GM18951 (cell line): Measurements from ENCODE around the gene TAGLN2.
A peak's percentile ranks its signal among the peaks of the same experiment; 100 is the strongest.

Source experiments
- POLR2A ChIP-seq: IDR thresholded peaks from 4 replicates; pipeline ENCODE4 v1.6.1; 2011; ENCODE audit warnings: mild to moderate bottlenecking; ENCODE audit not compliant: insufficient read length, insufficient read depth; ENCODE audit errors: extremely low read depth
- in situ Hi-C: fragments of 300-500 bp; cut with MboI; formaldehyde crosslinking; loops from one replicate; pipeline ENCODE4 v1.12.0; 2022; ENCODE audit warnings: low sequenced_read_pairs, mixed read lengths, inconsistent platforms; ENCODE audit not compliant: unreplicated experiment

TAGLN2 gene

GRCh38 chr1:159924791-159925718 lies at the start of gene TAGLN2:
Gene TAGLN2 (minus strand): TSS chr1:159925507. CDS start chr1:159920509, 4,998 bp downstream.
- TF ChIP-seq POLR2A, result peak; percentile 98

DNA sequence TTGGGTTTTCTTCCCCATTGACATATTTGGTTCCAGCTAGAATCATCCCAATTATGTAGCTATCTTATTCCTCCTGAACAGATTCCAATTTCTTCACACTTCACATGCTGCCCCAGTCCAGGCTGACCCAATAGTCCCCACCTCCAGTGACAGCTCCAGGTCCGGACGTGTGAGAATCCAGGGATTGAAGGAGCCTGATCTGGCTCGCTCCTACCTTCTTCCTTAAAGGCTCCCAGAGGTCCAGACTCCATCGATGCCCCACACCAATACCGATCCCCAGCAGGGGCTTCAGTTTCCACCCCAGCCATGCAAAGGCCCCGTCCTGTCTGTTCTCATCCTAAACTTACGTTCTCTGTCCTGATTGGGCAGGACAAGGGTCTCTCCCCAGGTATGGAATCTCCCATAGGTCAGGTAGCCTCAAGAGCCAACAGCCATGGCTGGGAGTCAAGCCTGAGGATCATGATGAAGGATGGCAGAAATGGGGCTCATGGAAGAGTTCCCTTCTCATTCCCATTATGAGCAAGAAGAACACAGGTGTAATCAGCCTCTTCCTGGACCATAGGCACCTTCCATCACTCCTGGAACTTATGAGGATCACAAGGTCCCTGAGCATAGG lies 49.2 kb upstream of the TAGLN2 start:
- in situ Hi-C loops, result no loop called here
- TF ChIP-seq POLR2A, result no peak

More at GRCh38 chr1:159924791-159925718, at the start of gene TAGLN2:
- in situ Hi-C loops, result no loop called here

- in situ Hi-C loops, result no loop called here
- TF ChIP-seq POLR2A, result no peak
These were observed 48.1 kb upstream of the TAGLN2 start for GRCh38 chr1:159973350-159973940.

- no peak for TF ChIP-seq POLR2A
These were observed 47.3 kb upstream of the TAGLN2 start for GRCh38 chr1:159972443-159973205.

GRCh38 chr1:159970932-159971342 lies 45.6 kb upstream of the TAGLN2 start:
- no peak for TF ChIP-seq POLR2A
- in situ Hi-C loops, result no loop called here

More at GRCh38 chr1:159972443-159973205, 47.3 kb upstream of the TAGLN2 start:
- in situ Hi-C loops, result no loop called here

DNA sequence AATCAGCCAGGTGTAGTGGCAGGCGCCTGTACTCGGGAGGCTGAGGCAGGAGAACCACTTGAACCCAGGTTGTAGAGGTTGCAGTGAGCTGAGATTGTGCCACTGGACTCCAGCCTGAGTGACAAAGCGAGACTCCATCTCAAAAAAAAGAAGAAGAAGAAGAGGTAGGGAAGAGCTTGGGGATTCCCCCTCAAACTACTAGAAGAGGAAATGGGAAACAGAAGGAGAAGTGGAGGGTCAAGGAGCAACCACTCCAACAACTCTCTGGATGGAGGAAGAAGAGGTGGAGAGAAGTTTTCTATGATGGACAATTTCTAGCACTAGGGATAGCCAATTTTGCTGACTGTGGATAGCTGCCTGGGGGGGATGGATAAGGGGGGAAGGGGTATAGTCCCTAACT lies 43.6 kb upstream of the TAGLN2 start:
- no peak for TF ChIP-seq POLR2A
- in situ Hi-C loops, result no loop called here

DNA sequence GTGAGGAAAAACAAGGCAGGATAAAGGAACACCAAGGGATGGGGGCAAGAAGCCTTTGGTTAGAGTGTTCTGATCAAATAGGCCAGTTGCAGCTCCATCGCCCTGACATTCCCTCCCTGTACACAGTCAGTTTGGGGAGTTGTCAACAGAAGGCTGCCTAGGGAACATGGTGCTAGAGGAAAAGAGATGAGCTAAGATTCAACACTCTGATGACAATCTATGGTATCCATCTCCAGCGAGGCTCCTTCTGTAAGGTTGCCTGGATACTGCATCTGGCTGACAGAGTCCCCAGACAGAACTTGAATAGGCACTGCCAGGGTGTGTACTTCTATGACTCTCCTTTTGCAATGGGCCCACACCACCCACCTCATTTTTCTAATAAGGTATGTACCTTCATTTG lies 40.0 kb upstream of the TAGLN2 start:
- in situ Hi-C loops, result no loop called here
- TF ChIP-seq POLR2A, result no peak

- in situ Hi-C loops, result no loop called here
- no peak for TF ChIP-seq POLR2A
These were observed 38.8 kb upstream of the TAGLN2 start for GRCh38 chr1:159964144-159964543.

GRCh38 chr1:159962176-159962575 lies 36.9 kb upstream of the TAGLN2 start:
- in situ Hi-C loops, result no loop called here
- TF ChIP-seq POLR2A, result no peak

- TF ChIP-seq POLR2A, result no peak
- in situ Hi-C loops, result no loop called here
These were observed 36.3 kb upstream of the TAGLN2 start for GRCh38 chr1:159961636-159962035.

DNA sequence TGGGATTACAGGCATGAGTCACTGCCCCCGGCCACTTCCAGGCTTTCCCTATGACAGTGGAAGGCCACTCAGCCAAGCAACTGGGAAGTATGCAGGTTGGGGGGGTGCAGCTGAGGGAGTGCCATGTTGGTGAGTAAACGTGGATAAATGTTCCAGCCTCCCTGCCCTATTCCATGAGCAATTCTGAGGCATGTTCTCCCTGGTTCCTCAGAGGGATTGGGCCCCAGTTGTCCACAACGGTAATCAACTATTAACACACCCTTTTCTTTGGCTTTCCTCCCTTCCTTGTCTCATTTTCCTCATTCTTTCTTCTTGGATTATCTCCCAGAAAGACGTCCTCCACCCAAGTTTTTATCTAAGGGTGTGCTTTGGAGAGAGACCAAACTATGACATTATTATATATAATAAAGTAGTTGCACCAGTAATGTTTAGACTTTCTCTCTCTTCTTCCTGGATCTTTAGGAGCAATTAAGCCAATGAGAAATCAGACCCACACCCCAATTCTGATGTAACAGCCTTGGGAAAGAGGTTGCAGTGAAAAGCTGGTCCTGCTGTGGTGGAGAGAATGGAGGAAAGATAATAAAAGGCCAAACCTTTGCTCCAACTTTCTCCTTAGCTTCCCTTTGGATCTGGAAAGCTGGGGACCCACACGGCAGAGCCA lies 35.5 kb upstream of the TAGLN2 start:
- TF ChIP-seq POLR2A, result no peak
- in situ Hi-C loops, result no loop called here

- no peak for TF ChIP-seq POLR2A
- in situ Hi-C loops, result no loop called here
These were observed 34.1 kb upstream of the TAGLN2 start for GRCh38 chr1:159959451-159959850.
